Vagina (tissue), 2 donors: Measurements from ENCODE around the gene NUP62.

Experiments used
- CTCF ChIP-seq, 3 experiments: fragments of 450-650 bp in 2 of 3; fragments of 200-600 bp in 1 of 3; sonication (generic) in 1 of 3; IDR thresholded peaks; one replicate each; pipeline ENCODE4 v1.5.1; 2017 to 2019; ENCODE audit warnings: antibody characterized with exemption in 3 of 3, mild to moderate bottlenecking in 2 of 3, moderate library complexity in 2 of 3
- POLR2A ChIP-seq, 2 donors: fragments of 450-650 bp; IDR thresholded peaks; one replicate each; pipeline ENCODE4 v1.6.1; 2017; ENCODE audit warnings: antibody characterized with exemption in 2 of 2, mild to moderate bottlenecking in 2 of 2, moderate library complexity in 2 of 2
- POLR2AphosphoS5 ChIP-seq, 2 donors: sonication (generic); formaldehyde crosslinking; IDR thresholded peaks; one replicate each; pipeline ENCODE4 v1.9.0; 2017; ENCODE audit warnings: antibody characterized with exemption in 2 of 2, mild to moderate bottlenecking in 2 of 2, low read depth in 1 of 2; ENCODE audit not compliant: insufficient read depth in 1 of 2

- TF ChIP-seq CTCF (IDR thresholded peaks at IDR 0.05) (peak; percentile 92 to 93 (median 92)), POLR2A (IDR thresholded peaks at IDR 0.05) (no peak), POLR2AphosphoS5 (IDR thresholded peaks at IDR 0.05; ENCODE audit: insufficient read depth in 1 of 2, low read depth in 1 of 2) (peak in 1 of 2 donors; percentile 45)
These were observed 8.6 kb upstream of the NUP62 start for GRCh38 chr19:49937750-49938381.
